HG03139 (cell line): ENCODE data around the gene VSIG10L2.
"Not testable (repeated sequence)": the region's sequence is repeated elsewhere in the genome, so short reads cannot be mapped to it uniquely, and the experiment has no call there.

Experiments used
- ATAC-seq: cut with Tn5 transposase; IDR thresholded peaks from one replicate; pipeline ENCODE4 v1.9.1; 2021; ENCODE audit not compliant: unreplicated experiment

Gene VSIG10L2

GRCh38 chr11:125945797-125946520 is at the start of gene VSIG10L2:
VSIG10L2 (plus strand) TSS chr11:125946044; CDS start chr11:125946056, 12 bp downstream.
- ATAC-seq: no peak

GRCh38 chr11:125901872-125902271 is 44.0 kb upstream of the VSIG10L2 start:
- no peak for ATAC-seq

GRCh38 chr11:125902277-125902926 is 43.4 kb upstream of the VSIG10L2 start:
- ATAC-seq: no peak

GRCh38 chr11:125902927-125903710 is 42.7 kb upstream of the VSIG10L2 start, which contains the start of gene PUS3:
PUS3 (minus strand) TSS chr11:125903206; CDS start chr11:125896284, 6,922 bp downstream.
- ATAC-seq: peak; percentile 96

GRCh38 chr11:125903711-125904659 is 41.9 kb upstream of the VSIG10L2 start, which contains the start of gene DDX25:
DDX25 (plus strand) TSS chr11:125904508; CDS start chr11:125904518, 10 bp downstream.
- no peak for ATAC-seq

GRCh38 chr11:125904678-125905077 is 41.2 kb upstream of the VSIG10L2 start:
- no peak for ATAC-seq

GRCh38 chr11:125910226-125910849 is 35.5 kb upstream of the VSIG10L2 start:
- no peak for ATAC-seq

GRCh38 chr11:125914601-125915000 is 31.2 kb upstream of the VSIG10L2 start:
- ATAC-seq: not testable (repeated sequence)

- no peak for ATAC-seq
These were observed 29.0 kb upstream of the VSIG10L2 start for GRCh38 chr11:125916683-125917347.

GRCh38 chr11:125918140-125918840 is 27.6 kb upstream of the VSIG10L2 start:
- no peak for ATAC-seq

- no peak for ATAC-seq
These were observed 24.8 kb upstream of the VSIG10L2 start for GRCh38 chr11:125921042-125921441.

- no peak for ATAC-seq
These were observed 23.7 kb upstream of the VSIG10L2 start for GRCh38 chr11:125922156-125922555.

GRCh38 chr11:125923012-125923579 is 22.7 kb upstream of the VSIG10L2 start:
- ATAC-seq: peak; percentile 78

GRCh38 chr11:125923633-125924032 is 22.2 kb upstream of the VSIG10L2 start:
- no peak for ATAC-seq

GRCh38 chr11:125924384-125925007 is 21.3 kb upstream of the VSIG10L2 start:
- no peak for ATAC-seq

- ATAC-seq: no peak
These were observed 20.6 kb upstream of the VSIG10L2 start for GRCh38 chr11:125925247-125925740.

GRCh38 chr11:125925804-125926203 is 20.0 kb upstream of the VSIG10L2 start:
- ATAC-seq: no peak

GRCh38 chr11:125926682-125927081 is 19.2 kb upstream of the VSIG10L2 start:
- no peak for ATAC-seq
